Mesenchymal stem cell (in vitro differentiated cells and primary cell): ENCODE results near the gene SPDYE1.

Source experiments
- DNase-seq: peaks from one replicate; pipeline ENCODE4 v3.0.0-alpha.2; 2013
- H2AFZ ChIP-seq: one replicate; pipeline ENCODE4 v1.6.1; 2013; ENCODE audit warnings: low read depth, mild to moderate bottlenecking, control low read depth, inconsistent platforms, low read length, moderate library complexity
- H2AK5ac ChIP-seq: 2 replicates; pipeline ENCODE4 v1.6.1; 2013; ENCODE audit warnings: low read length, moderate library complexity, mild to moderate bottlenecking, inconsistent platforms; ENCODE audit not compliant: severe bottlenecking
- H2BK120ac ChIP-seq: one replicate; pipeline ENCODE4 v1.6.1; 2013; ENCODE audit warnings: low read depth, mild to moderate bottlenecking, inconsistent platforms, low read length, moderate library complexity
- H2BK12ac ChIP-seq, 2 experiments: one replicate each; pipeline ENCODE4 v1.6.1; 2013; ENCODE audit warnings: inconsistent platforms in 2 of 2, low read length in 2 of 2, mild to moderate bottlenecking in 2 of 2, moderate library complexity in 2 of 2, control low read depth in 1 of 2
- H2BK15ac ChIP-seq: one replicate; pipeline ENCODE4 v1.6.1; 2013; ENCODE audit warnings: mild to moderate bottlenecking, low read depth, inconsistent platforms; ENCODE audit not compliant: poor library complexity, severe bottlenecking
- H2BK5ac ChIP-seq: 2 replicates; pipeline ENCODE4 v1.6.1; 2013; ENCODE audit warnings: low read depth, mild to moderate bottlenecking, low read length, control low read depth, inconsistent platforms; ENCODE audit not compliant: poor library complexity, severe bottlenecking
- H3K14ac ChIP-seq, 2 experiments: one replicate each; pipeline ENCODE4 v1.6.1; 2013; ENCODE audit warnings: inconsistent platforms in 2 of 2, low read length in 2 of 2, control low read depth in 1 of 2, mild to moderate bottlenecking in 1 of 2, moderate library complexity in 1 of 2
- H3K18ac ChIP-seq, 2 experiments: one replicate each; pipeline ENCODE4 v1.6.1; 2013; ENCODE audit warnings: inconsistent platforms in 2 of 2, low read length in 2 of 2, control low read depth in 1 of 2, low read depth in 1 of 2, mild to moderate bottlenecking in 1 of 2
- H3K23ac ChIP-seq, 2 experiments: one replicate each; pipeline ENCODE4 v1.6.1; 2013; ENCODE audit warnings: inconsistent platforms in 2 of 2, low read length in 2 of 2, mild to moderate bottlenecking in 2 of 2, moderate library complexity in 2 of 2, control low read depth in 1 of 2
- H3K27ac ChIP-seq: 2 replicates; pipeline ENCODE4 v1.5.1; 2013; ENCODE audit warnings: mild to moderate bottlenecking, moderate library complexity, low read length, control low read depth, inconsistent platforms; ENCODE audit not compliant: poor library complexity, severe bottlenecking
- H3K27me3 ChIP-seq, 2 experiments: 2 replicates each; pipeline versions ENCODE4 v1.6.1 to v1.7.0; 2013; ENCODE audit warnings: low read length in 2 of 2, mild to moderate bottlenecking in 2 of 2, moderate library complexity in 2 of 2, control low read depth in 1 of 2, inconsistent platforms in 1 of 2; ENCODE audit not compliant: control insufficient read depth in 1 of 2, insufficient read depth in 1 of 2
- H3K36me3 ChIP-seq, 2 experiments: 2 replicates each; pipeline versions ENCODE4 v1.6.1 to v1.7.0; 2013; ENCODE audit warnings: low read length in 2 of 2, control low read depth in 1 of 2, inconsistent platforms in 1 of 2, low read depth in 1 of 2, mild to moderate bottlenecking in 1 of 2; ENCODE audit not compliant: insufficient read depth in 2 of 2, control insufficient read depth in 1 of 2
- H3K4ac ChIP-seq, 2 experiments: one replicate each; pipeline ENCODE4 v1.6.1; 2013; ENCODE audit warnings: inconsistent platforms in 2 of 2, low read length in 2 of 2, mild to moderate bottlenecking in 2 of 2, moderate library complexity in 2 of 2, control low read depth in 1 of 2, low read depth in 1 of 2
- H3K4me1 ChIP-seq: 2 replicates; pipeline ENCODE4 v1.6.1; 2013; ENCODE audit warnings: low read depth, low read length, control low read depth; ENCODE audit not compliant: control insufficient read depth, insufficient read depth
- H3K4me2 ChIP-seq: 2 replicates; pipeline ENCODE4 v1.6.1; 2013; ENCODE audit warnings: low read length, mild to moderate bottlenecking, inconsistent platforms; ENCODE audit not compliant: poor library complexity, severe bottlenecking
- H3K4me3 ChIP-seq, 2 experiments: 2 replicates each; pipeline versions ENCODE4 v1.5.1 to v1.7.0; 2013; ENCODE audit warnings: low read length in 2 of 2, mild to moderate bottlenecking in 2 of 2, control low read depth in 1 of 2, low read depth in 1 of 2; ENCODE audit not compliant: insufficient read depth in 1 of 2
- H3K79me1 ChIP-seq: replicated peaks from 2 replicates; pipeline ENCODE4 v1.6.1; 2013; ENCODE audit warnings: mild to moderate bottlenecking, control low read depth, low read length, inconsistent platforms; ENCODE audit not compliant: poor library complexity, severe bottlenecking
- H3K9ac ChIP-seq: 2 replicates; pipeline ENCODE4 v1.7.0; 2013; ENCODE audit warnings: mild to moderate bottlenecking, low read length, moderate library complexity
- H3K9me3 ChIP-seq: 2 replicates; pipeline ENCODE4 v1.7.0; 2013; ENCODE audit warnings: mild to moderate bottlenecking, low read length; ENCODE audit not compliant: control insufficient read depth
- H4K8ac ChIP-seq: one replicate; pipeline ENCODE4 v1.6.1; 2013; ENCODE audit warnings: inconsistent platforms, mild to moderate bottlenecking, low read length, moderate library complexity
- H4K91ac ChIP-seq: one replicate; pipeline ENCODE4 v1.6.1; 2013; ENCODE audit warnings: mild to moderate bottlenecking, low read length, inconsistent platforms
- WGBS: methylation state at CpG from one replicate; pipeline ENCODE4 v1.1.7; 2013; ENCODE audit warnings: mixed read lengths; 5-methylcytosine and 5-hydroxymethylcytosine counted together

SPDYE1 gene

DNA sequence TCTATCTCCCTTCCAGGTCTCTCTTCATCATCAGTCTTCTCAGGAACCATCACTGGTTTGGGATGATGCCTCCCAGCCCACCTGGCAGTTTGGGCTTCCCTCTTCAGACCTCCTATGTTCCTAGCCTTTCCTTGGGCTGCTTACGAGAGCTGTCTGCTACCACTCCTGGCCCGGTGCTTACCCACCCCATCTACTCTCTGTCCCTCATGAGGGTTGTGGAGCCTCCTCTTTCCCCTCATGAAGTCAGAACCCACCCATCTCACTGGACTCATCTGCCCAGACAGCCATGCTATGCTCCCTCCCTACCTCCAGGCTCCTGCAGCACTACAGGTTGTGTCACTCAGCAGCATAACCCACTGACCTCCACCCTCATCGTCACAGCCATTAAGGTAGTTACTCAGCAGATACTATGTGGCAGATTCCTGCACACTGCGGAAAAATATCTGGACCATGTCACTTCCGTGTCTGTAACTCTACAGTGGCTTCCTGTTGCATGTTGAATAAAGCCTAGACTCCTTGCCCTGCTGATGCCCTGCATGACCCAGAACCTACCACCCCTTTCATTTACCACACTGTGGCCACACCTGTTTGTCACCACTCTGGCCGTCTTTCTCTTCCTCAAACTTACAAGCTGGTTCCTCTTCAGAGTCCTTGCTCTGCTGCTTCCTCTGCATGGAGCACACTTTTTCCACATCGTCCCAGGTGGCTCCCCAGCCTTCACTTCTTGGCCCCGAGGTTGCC lies 48.8 kb downstream of the SPDYE1 start:
- Histone ChIP-seq H4K8ac (no peak overlapping the region), H2AK5ac (no peak overlapping the region), H2BK5ac (no peak overlapping the region), H4K91ac (no peak overlapping the region), H3K14ac (no peak overlapping the region), H3K4me1 (peaks cover 14% of the 10 kb centered on the region), H3K23ac (no peak overlapping the region), H3K4me2 (no peak overlapping the region), H3K27me3 (no peaks in the 10 kb centered on the region), H2BK12ac (no peak overlapping the region), H3K79me1 (peaks cover 32% of the 10 kb centered on the region), H3K4me3 (peak overlapping the region in 1 of 2 experiments; percentile 92), H3K36me3 (peaks cover 37 to 41% of the 10 kb centered on the region in 2 experiments), H2BK15ac (no peak overlapping the region), H3K18ac (no peak overlapping the region), H2BK120ac (no peak overlapping the region), H3K27ac (no peak overlapping the region), H2AFZ (no peak overlapping the region), H3K4ac (peak overlapping the region in 1 of 2 experiments; percentile 5), H3K9me3 (no peaks in the 10 kb centered on the region), H3K9ac (peak overlapping the region; percentile 94)
- no peak for DNase-seq
- 95% methylated on average over 8 of the region's 8 CpGs for WGBS

- Histone ChIP-seq H2BK12ac (no peak overlapping the region), H2BK5ac (no peak overlapping the region), H3K23ac (no peak overlapping the region), H3K4me3 (no peak overlapping the region), H3K9ac (peak overlapping the region; percentile 54), H3K4me1 (peaks cover 14% of the 10 kb centered on the region), H2BK15ac (no peak overlapping the region), H3K36me3 (peaks cover 52 to 57% of the 10 kb centered on the region in 2 experiments), H4K8ac (no peak overlapping the region), H3K18ac (no peak overlapping the region), H3K14ac (no peak overlapping the region), H3K27me3 (no peaks in the 10 kb centered on the region), H3K79me1 (peaks cover 43% of the 10 kb centered on the region), H2AK5ac (no peak overlapping the region), H3K4me2 (no peak overlapping the region), H3K9me3 (no peaks in the 10 kb centered on the region), H4K91ac (no peak overlapping the region), H2AFZ (no peak overlapping the region), H3K27ac (no peak overlapping the region), H2BK120ac (no peak overlapping the region), H3K4ac (no peak overlapping the region)
- DNase-seq, result no peak
- 94% methylated on average over 7 of the region's 7 CpGs for WGBS
These were observed 50.5 kb downstream of the SPDYE1 start for GRCh38 chr7:44048031-44048795.

DNA sequence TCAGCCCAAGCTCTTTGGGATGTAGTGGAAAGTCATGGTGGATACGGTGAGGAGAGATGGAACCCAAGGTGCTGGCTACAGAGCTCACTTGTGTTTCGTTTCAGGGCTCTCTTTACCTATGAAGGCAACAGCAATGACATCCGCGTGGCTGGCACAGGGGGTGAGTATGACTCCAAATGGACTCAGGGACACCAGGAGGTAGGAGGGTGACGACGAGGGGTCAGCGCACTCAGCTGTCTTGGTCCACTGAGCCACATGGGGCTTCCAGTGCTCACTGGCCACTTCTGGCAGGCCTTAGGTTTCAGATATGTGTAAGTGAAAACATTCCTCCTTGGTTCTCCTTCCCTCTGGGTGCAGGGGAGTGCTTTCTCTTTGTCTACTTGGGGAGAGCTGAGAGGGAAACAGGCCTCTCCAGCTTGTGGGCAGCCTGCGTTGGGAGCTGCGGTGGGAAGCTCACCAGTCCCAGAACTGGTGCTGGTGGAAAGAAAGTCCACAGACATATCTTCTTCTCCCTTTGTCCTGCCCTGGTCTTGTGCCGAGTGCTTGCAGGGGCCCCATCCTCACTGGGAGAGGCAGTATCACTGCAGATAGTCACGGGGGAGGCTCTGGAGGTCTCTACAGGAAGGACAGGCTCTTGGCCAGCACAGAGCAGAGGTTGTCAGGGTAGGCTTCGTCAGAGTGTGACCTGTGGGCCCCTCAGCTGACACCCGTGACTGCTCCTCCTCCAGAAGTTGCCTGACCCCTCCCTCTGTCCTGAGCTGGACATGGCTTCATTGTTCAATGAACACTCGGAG lies 52.6 kb downstream of the SPDYE1 start:
- Histone ChIP-seq H3K4me2 (no peak overlapping the region), H3K18ac (no peak overlapping the region)
- 96% methylated on average over 14 of the region's 14 CpGs for WGBS

More for the DNA sequence above, 52.6 kb downstream of the SPDYE1 start:
- Histone ChIP-seq H3K79me1 (peaks cover 46% of the 10 kb centered on the region), H3K4ac (no peak overlapping the region), H3K4me3 (no peak overlapping the region), H3K27ac (no peak overlapping the region), H2AK5ac (no peak overlapping the region), H3K4me1 (peaks cover 11% of the 10 kb centered on the region), H2BK15ac (peak overlapping the region; percentile 13), H3K23ac (no peak overlapping the region), H3K9ac (no peak overlapping the region), H2BK12ac (no peak overlapping the region), H3K9me3 (no peaks in the 10 kb centered on the region), H3K36me3 (peaks cover 60 to 70% of the 10 kb centered on the region in 2 experiments), H2BK120ac (no peak overlapping the region), H4K91ac (no peak overlapping the region), H2AFZ (no peak overlapping the region), H3K14ac (no peak overlapping the region), H3K27me3 (no peaks in the 10 kb centered on the region), H2BK5ac (no peak overlapping the region), H4K8ac (no peak overlapping the region)
- no peak for DNase-seq
